K562 (cell line): ENCODE measurements around the gene FAM50A. TPM values are rescaled to one million over a fixed set of nuclear protein-coding genes. Genes with fewer than 3 reads are reported as not detected.

Experiments
- ASH1L ChIP-seq: fragments of 450-650 bp; IDR thresholded peaks from 2 replicates; pipeline ENCODE4 v1.6.1; 2018; ENCODE audit warnings: borderline replicate concordance, mild to moderate bottlenecking, low read depth; ENCODE audit not compliant: partially characterized antibody
- BCL6 ChIP-seq: fragments of 250-450 bp; sonication (Bioruptor Pico); IDR thresholded peaks from 2 replicates; pipeline ENCODE4 v1.4.0; 2020
- BCOR ChIP-seq: fragments of 450-650 bp; IDR thresholded peaks from 2 replicates; pipeline ENCODE4 v1.6.1; 2016
- ETV6 ChIP-seq, 3 experiments: fragments of 150-350 bp in 1 of 3; sonication (generic) in 1 of 3; formaldehyde crosslinking in 1 of 3; IDR thresholded peaks; 2 replicates each; pipeline versions ENCODE4 v1.6.1 to v1.8.0; 2014 to 2022; ENCODE audit warnings: borderline replicate concordance in 2 of 3, low read depth in 2 of 3, antibody characterized with exemption in 1 of 3, low read length in 1 of 3, mild to moderate bottlenecking in 1 of 3, missing genetic modification reagents in 1 of 3
- FOXA1 ChIP-seq: fragments of 450-650 bp; IDR thresholded peaks from 2 replicates; pipeline ENCODE4 v1.6.1; 2016; ENCODE audit warnings: mild to moderate bottlenecking, borderline replicate concordance
- GABPB1 ChIP-seq: sonication (generic); formaldehyde crosslinking; IDR thresholded peaks from 2 replicates; pipeline ENCODE4 v1.8.0; 2022; ENCODE audit warnings: mild to moderate bottlenecking, missing genetic modification reagents
- HBP1 ChIP-seq: fragments of 450-650 bp; formaldehyde crosslinking; IDR thresholded peaks from 2 replicates; pipeline ENCODE4 v1.4.0; 2022; ENCODE audit warnings: missing genetic modification characterization
- HMGXB4 ChIP-seq: sonication (generic); formaldehyde crosslinking; IDR thresholded peaks from 2 replicates; pipeline ENCODE4 v1.8.1; 2023; ENCODE audit warnings: mild to moderate bottlenecking, missing genetic modification reagents
- IFI16 ChIP-seq: fragments of 250-450 bp; sonication (Bioruptor Pico); IDR thresholded peaks from 2 replicates; pipeline ENCODE4 v2.1.2; 2022; ENCODE audit warnings: mild to moderate bottlenecking, inconsistent platforms
- ILF3 ChIP-seq: fragments of 450-650 bp; IDR thresholded peaks from 2 replicates; pipeline ENCODE4 v1.6.1; 2018; ENCODE audit warnings: antibody characterized with exemption, mild to moderate bottlenecking, moderate library complexity, borderline replicate concordance
- KAT7 ChIP-seq: sonication (generic); formaldehyde crosslinking; IDR thresholded peaks from 2 replicates; pipeline ENCODE4 v1.8.0; 2022; ENCODE audit warnings: missing genetic modification reagents, mild to moderate bottlenecking, borderline replicate concordance
- MED1 ChIP-seq: sonication (generic); formaldehyde crosslinking; IDR thresholded peaks from 2 replicates; pipeline ENCODE4 v1.8.1; 2023; ENCODE audit warnings: missing genetic modification reagents, borderline replicate concordance
- MEF2D ChIP-seq: conservative IDR thresholded peaks from 2 replicates; pipeline ENCODE4 v1.6.1; 2016; ENCODE audit warnings: low read depth, missing genetic modification characterization, missing compliant biosample characterization
- NCOA1 ChIP-seq: fragments of 450-650 bp; IDR thresholded peaks from 2 replicates; pipeline ENCODE4 v1.6.1; 2016; ENCODE audit warnings: low read depth
- NKRF ChIP-seq: fragments of 450-650 bp; IDR thresholded peaks from 2 replicates; pipeline ENCODE4 v1.6.1; 2016; ENCODE audit warnings: borderline replicate concordance
- POLR2AphosphoS2 ChIP-seq: IDR thresholded peaks from 2 replicates; pipeline ENCODE4 v1.6.1; 2012; ENCODE audit warnings: low read length, improper control_type of control experiment
- PYGO2 ChIP-seq: fragments of 450-650 bp; IDR thresholded peaks from 2 replicates; pipeline ENCODE4 v1.6.1; 2016; ENCODE audit warnings: mild to moderate bottlenecking, missing genetic modification characterization, moderate library complexity, missing compliant biosample characterization
- RBM39 ChIP-seq: fragments of 200-400 bp; formaldehyde crosslinking; optimal IDR thresholded peaks from 2 replicates; pipeline ENCODE3; 2018; ENCODE audit warnings: low read depth, low read length
- RFX1 ChIP-seq: fragments of 450-650 bp; IDR thresholded peaks from 2 replicates; pipeline ENCODE4 v1.6.1; 2016; ENCODE audit warnings: mild to moderate bottlenecking, moderate library complexity
- RFX5 ChIP-seq: IDR thresholded peaks from 2 replicates; pipeline ENCODE4 v1.6.1; 2011; ENCODE audit warnings: low read depth, mild to moderate bottlenecking, improper control_type of control experiment, low read length
- SMAD2 ChIP-seq: fragments of 150-350 bp; IDR thresholded peaks from 2 replicates; pipeline ENCODE4 v1.6.1; 2014; ENCODE audit warnings: low read depth, mild to moderate bottlenecking, low read length
- STAG1 ChIP-seq: sonication (generic); formaldehyde crosslinking; IDR thresholded peaks from 2 replicates; pipeline ENCODE4 v1.5.0; 2020; ENCODE audit warnings: missing genetic modification reagents, borderline replicate concordance
- TEAD1 ChIP-seq, 2 experiments: fragments of 450-650 bp in 1 of 2; sonication (generic) in 1 of 2; formaldehyde crosslinking; IDR thresholded peaks; 2 replicates each; pipeline versions ENCODE4 v1.4.0 to v1.8.0; 2020 to 2022; ENCODE audit warnings: mild to moderate bottlenecking in 2 of 2, missing genetic modification reagents in 1 of 2
- ZBTB7A ChIP-seq: IDR thresholded peaks from 2 replicates; pipeline ENCODE4 v1.6.1; 2011; ENCODE audit warnings: low read depth, mild to moderate bottlenecking, low read length, moderate library complexity, borderline replicate concordance; ENCODE audit not compliant: control insufficient read depth
- ZEB2 ChIP-seq: fragments of 450-650 bp; IDR thresholded peaks from 2 replicates; pipeline ENCODE4 v1.6.1; 2016
- ZNF224 ChIP-seq: sonication (generic); formaldehyde crosslinking; IDR thresholded peaks from 2 replicates; pipeline ENCODE4 v1.8.0; 2022; ENCODE audit warnings: mild to moderate bottlenecking, missing genetic modification reagents
- polyA plus RNA-seq, 8 experiments: library from polyadenylated mRNA; depleted of rRNA in 4 of 8; stranded (reverse) in 5 of 8; unstranded in 3 of 8; fragments of >200 nt; fragmentation: Nextera tagmentation in 2 of 8; fragmentation: Illumina TruSeq in 1 of 8; extraction: Ambion mirVana in 2 of 8; extraction: Trizol in 1 of 8; gene quantifications; 2 replicates each; pipeline versions ENCODE4 v1.2.1 to v1.2.3, GENCODE V29; 2011 to 2014; ENCODE audit warnings: inconsistent platforms in 1 of 8, missing spikeins in 1 of 8
- total RNA-seq, 7 experiments: library from RNA; depleted of rRNA in 6 of 7; stranded (reverse); fragments of >200 nt in 6 of 7; fragmentation: Illumina TruSeq in 2 of 7; extraction: Trizol in 2 of 7; gene quantifications; 2 replicates each; pipeline versions ENCODE4 v1.2.1 to v1.2.3, GENCODE V29; 2011 to 2021; ENCODE audit warnings: low replicate concordance in 1 of 7

The FAM50A gene
- total and polyA plus RNA-seq, 9 of the 15 experiments (the other 6 are each of a cell fraction or from before 2014, with no cell fraction given) = 4.4 to 114 (median 67.3) TPM

GRCh38 chrX:154409222-154409871, 34.6 kb upstream of the FAM50A start, which contains the start of gene DNASE1L1 (continued):
- no peak for TF ChIP-seq ZNF224
- no peak for TF ChIP-seq ASH1L
- TF ChIP-seq TEAD1 (CRISPR knock-in tag; IDR thresholded peaks at IDR 0.05) = no peak
- no peak for TF ChIP-seq MED1 (CRISPR knock-in tag)
- TF ChIP-seq HMGXB4 (CRISPR knock-in tag) = no peak
- TF ChIP-seq FOXA1 = no peak
- TF ChIP-seq PYGO2 (tag) = no peak
- no peak for TF ChIP-seq ETV6 (IDR thresholded peaks at IDR 0.05; ENCODE audit: borderline replicate concordance in 1 of 2, low read depth in 2 of 2, low read length in 1 of 2)
- TF ChIP-seq ETV6 (CRISPR knock-in tag; IDR thresholded peaks at IDR 0.05; ENCODE audit: borderline replicate concordance) = no peak
- no peak for TF ChIP-seq NKRF
- no peak for TF ChIP-seq HBP1 (CRISPR knock-in tag)
- no peak for TF ChIP-seq RFX1
- TF ChIP-seq NCOA1 = no peak
- no peak for TF ChIP-seq ILF3
- no peak for TF ChIP-seq RBM39
- no peak for TF ChIP-seq BCOR
- peak; percentile 98 for TF ChIP-seq ZBTB7A
- peak; percentile 82 for TF ChIP-seq RFX5
- 0 out of 2 replicates have a peak, but pooled peaks have one; percentile 3 for TF ChIP-seq GABPB1 (CRISPR knock-in tag)
- no peak for TF ChIP-seq BCL6 (CRISPR knock-in tag)
- TF ChIP-seq KAT7 (CRISPR knock-in tag) = no peak
- no peak for TF ChIP-seq POLR2AphosphoS2
- no peak for TF ChIP-seq MEF2D (tag)
- no peak for TF ChIP-seq STAG1
- no peak for TF ChIP-seq IFI16 (CRISPR knock-in tag)
- no peak for TF ChIP-seq ZEB2
- no peak for TF ChIP-seq SMAD2
